Muscle layer of duodenum (tissue), 2 donors: ENCODE measurements around the gene PITPNM3.

Experiments
- H3K27ac ChIP-seq: one replicate; pipeline ENCODE4 v1.7.0; 2013; ENCODE audit warnings: mild to moderate bottlenecking, low read length
- H3K27me3 ChIP-seq: one replicate; pipeline ENCODE4 v1.7.0; 2013; ENCODE audit warnings: low read depth, mild to moderate bottlenecking, control low read depth, low read length
- H3K36me3 ChIP-seq, 2 donors: one replicate each; pipeline ENCODE4 v1.7.0; 2013; ENCODE audit warnings: low read length in 2 of 2, control low read depth in 1 of 2, mild to moderate bottlenecking in 1 of 2; ENCODE audit not compliant: insufficient read depth in 2 of 2, control insufficient read depth in 1 of 2
- H3K4me1 ChIP-seq, 2 donors: one replicate each; pipeline ENCODE4 v1.7.0; 2013; ENCODE audit warnings: low read length in 2 of 2, mild to moderate bottlenecking in 2 of 2, control low read depth in 1 of 2, moderate library complexity in 1 of 2; ENCODE audit not compliant: insufficient read depth in 2 of 2, control insufficient read depth in 1 of 2
- H3K4me3 ChIP-seq, 2 donors: one replicate each; pipeline ENCODE4 v1.7.0; 2013; ENCODE audit warnings: low read length in 2 of 2, low read depth in 1 of 2, mild to moderate bottlenecking in 1 of 2
- H3K9me3 ChIP-seq, 2 donors: one replicate each; pipeline ENCODE4 v1.7.0; 2013; ENCODE audit warnings: low read length in 2 of 2, control low read depth in 1 of 2, mild to moderate bottlenecking in 1 of 2; ENCODE audit not compliant: control insufficient read depth in 1 of 2
- donor health status: healthy.

The PITPNM3 gene

DNA sequence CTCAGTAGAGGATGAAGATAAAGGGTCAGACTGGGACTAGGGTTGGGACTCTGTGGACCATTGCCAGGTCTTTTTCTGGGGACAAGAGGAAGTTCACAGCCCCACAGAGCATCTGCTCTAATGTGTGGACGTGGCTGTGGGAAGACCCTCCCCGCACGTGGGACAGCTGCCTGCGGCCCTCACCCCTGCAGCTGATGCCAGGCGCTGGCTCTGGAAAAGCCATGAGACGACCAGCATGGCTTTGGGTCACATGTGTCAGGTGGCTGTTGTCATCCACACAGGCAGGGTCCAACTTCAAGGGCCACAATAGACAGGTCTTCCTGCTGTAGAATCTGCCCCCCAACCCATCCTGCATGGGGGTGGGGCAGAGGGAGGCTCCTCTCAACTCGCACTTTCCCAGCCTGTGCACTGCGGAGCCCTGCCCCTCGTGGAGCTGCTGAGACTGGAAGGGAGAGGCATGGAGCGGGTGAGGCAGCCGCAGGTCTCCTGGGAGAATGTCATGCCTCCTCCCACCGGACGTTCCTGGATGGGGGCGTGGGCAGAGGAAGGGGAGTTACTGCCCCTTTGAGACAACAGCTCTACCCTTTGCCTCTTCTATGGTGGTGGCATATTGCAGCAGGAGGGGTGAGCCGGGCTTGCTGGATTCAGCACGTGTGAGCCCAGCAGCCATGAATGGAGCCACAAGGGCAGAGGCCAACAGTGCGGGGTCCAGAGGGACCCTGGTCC lies 58.7 kb downstream of the PITPNM3 start:
- H3K27me3 ChIP-seq: peaks cover 6% of the 10 kb centered on the region
- H3K27ac ChIP-seq: no peak overlapping the region
- no peak overlapping the region for H3K4me3 ChIP-seq
- H3K4me1 ChIP-seq: peaks cover 0 to 26% of the 10 kb centered on the region in 2 donors
- H3K9me3 ChIP-seq: no peaks in the 10 kb centered on the region
- H3K36me3 ChIP-seq: peaks cover 0 to under 1% of the 10 kb centered on the region in 2 donors

- Histone ChIP-seq H3K36me3 (no peaks in the 10 kb centered on the region), H3K27me3 (peaks cover 6% of the 10 kb centered on the region), H3K9me3 (no peaks in the 10 kb centered on the region), H3K4me1 (peaks cover 0 to 26% of the 10 kb centered on the region in 2 donors), H3K4me3 (no peak overlapping the region), H3K27ac (no peak overlapping the region)
These were observed 59.5 kb downstream of the PITPNM3 start for GRCh38 chr17:6496640-6497441.

DNA sequence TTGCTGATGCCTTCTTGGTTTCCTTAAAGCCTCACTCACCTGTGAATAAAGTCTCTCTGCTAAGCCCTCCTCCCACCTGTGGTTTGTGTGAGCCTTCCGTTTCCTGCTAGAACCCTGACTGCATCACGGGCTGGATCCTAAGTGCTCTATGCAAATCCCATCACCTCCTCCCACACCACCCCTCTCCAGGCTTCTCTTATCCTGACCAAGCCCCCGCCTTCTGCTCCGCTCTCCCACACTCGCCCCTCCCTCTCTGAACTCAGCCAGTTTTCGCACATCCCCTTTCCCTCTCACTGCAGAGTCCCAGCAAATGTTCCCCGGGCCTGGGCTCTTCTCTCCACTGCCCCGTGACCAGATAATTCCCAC lies 60.3 kb downstream of the PITPNM3 start:
- no peak overlapping the region for H3K4me3 ChIP-seq
- peaks cover 6% of the 10 kb centered on the region for H3K27me3 ChIP-seq
- H3K36me3 ChIP-seq: no peaks in the 10 kb centered on the region
- H3K4me1 ChIP-seq: peaks cover 0 to 26% of the 10 kb centered on the region in 2 donors
- no peaks in the 10 kb centered on the region for H3K9me3 ChIP-seq
- no peak overlapping the region for H3K27ac ChIP-seq

DNA sequence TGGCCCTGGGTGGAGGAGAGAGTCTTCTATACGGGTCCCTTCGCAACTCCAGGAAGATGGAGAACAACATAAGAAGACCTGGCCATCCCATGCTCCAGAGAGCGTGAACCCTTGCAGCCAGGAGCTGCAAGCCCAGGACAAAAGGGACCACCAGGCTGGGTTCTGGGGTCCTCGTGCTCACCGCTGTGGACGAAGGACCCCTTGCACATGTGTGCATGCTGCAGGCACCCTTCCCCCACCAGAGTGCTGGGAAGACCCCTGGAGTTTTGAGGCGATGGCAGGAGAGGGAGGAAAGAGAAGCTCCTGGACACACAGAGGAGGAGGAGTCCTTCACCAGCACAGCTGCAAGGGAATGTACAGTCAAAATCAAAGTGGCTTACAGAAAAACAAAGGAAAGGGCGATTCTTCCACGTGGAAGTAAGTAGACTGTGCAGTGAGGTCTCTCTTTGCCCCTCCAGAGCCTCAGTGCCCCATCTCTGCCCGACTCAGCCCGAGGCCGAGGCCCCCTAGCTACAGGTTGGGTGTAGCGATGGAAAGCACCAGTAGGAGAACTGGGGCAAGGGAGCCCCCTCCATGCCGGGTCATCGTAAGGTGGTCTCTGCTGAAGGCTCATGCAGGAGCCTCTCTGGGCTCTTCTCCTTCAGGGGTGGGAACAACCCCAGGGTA lies 60.8 kb downstream of the PITPNM3 start:
- Histone ChIP-seq H3K4me3 (no peak overlapping the region), H3K27ac (no peak overlapping the region)

DNA sequence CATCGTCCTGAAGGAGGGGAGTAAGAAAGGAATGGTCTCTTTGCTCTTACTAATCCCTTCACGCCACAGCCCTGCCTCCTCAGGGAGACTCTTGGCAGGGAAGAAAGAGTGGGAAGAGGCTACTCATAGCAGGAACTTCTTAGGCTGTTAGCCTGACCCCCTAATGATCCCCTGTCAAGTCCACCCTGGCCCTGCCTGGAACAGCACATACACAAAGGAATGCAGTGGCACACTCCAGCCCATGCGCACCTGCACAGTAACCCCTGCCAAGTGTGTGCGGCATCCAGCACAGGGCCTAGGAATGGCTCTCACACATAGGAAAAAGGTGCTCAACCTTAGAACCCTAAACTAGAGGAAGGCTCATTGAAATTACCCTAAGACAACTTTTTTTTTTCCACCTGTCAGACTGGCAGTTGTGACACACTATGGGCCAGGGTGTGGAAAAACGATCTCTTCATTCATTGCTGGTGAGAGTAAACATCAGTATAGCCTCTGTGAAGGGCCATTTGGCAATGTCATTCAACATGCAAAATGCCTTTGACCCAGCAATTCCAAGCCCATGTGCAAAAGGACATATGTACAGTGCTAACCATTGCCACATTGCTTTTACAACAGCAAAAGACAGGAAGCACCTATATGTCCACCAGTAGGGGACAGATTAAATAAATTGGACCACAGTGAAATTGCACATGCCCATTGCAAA lies 62.0 kb downstream of the PITPNM3 start:
- no peaks in the 10 kb centered on the region for H3K9me3 ChIP-seq
- no peak overlapping the region for H3K4me3 ChIP-seq
- no peak overlapping the region for H3K27ac ChIP-seq
- H3K36me3 ChIP-seq: no peaks in the 10 kb centered on the region
- peaks cover 0 to 26% of the 10 kb centered on the region in 2 donors for H3K4me1 ChIP-seq
- H3K27me3 ChIP-seq: peaks cover 6% of the 10 kb centered on the region

More for the DNA sequence above, 60.8 kb downstream of the PITPNM3 start:
- no peaks in the 10 kb centered on the region for H3K36me3 ChIP-seq
- H3K4me1 ChIP-seq: peaks cover 0 to 26% of the 10 kb centered on the region in 2 donors
- no peaks in the 10 kb centered on the region for H3K9me3 ChIP-seq
- peaks cover 6% of the 10 kb centered on the region for H3K27me3 ChIP-seq

GRCh38 chr17:6492892-6493674 lies 63.3 kb downstream of the PITPNM3 start:
- Histone ChIP-seq H3K4me3 (no peak overlapping the region), H3K9me3 (no peaks in the 10 kb centered on the region), H3K36me3 (no peaks in the 10 kb centered on the region), H3K27ac (no peak overlapping the region), H3K27me3 (peaks cover 6% of the 10 kb centered on the region), H3K4me1 (peaks cover 0 to 26% of the 10 kb centered on the region in 2 donors)

- H3K27ac ChIP-seq: no peak overlapping the region
- no peak overlapping the region for H3K4me3 ChIP-seq
- peaks cover 0 to 14% of the 10 kb centered on the region in 2 donors for H3K4me1 ChIP-seq
- H3K27me3 ChIP-seq: no peaks in the 10 kb centered on the region
- no peaks in the 10 kb centered on the region for H3K9me3 ChIP-seq
- H3K36me3 ChIP-seq: no peaks in the 10 kb centered on the region
These were observed 65.2 kb downstream of the PITPNM3 start for GRCh38 chr17:6491071-6491700.

DNA sequence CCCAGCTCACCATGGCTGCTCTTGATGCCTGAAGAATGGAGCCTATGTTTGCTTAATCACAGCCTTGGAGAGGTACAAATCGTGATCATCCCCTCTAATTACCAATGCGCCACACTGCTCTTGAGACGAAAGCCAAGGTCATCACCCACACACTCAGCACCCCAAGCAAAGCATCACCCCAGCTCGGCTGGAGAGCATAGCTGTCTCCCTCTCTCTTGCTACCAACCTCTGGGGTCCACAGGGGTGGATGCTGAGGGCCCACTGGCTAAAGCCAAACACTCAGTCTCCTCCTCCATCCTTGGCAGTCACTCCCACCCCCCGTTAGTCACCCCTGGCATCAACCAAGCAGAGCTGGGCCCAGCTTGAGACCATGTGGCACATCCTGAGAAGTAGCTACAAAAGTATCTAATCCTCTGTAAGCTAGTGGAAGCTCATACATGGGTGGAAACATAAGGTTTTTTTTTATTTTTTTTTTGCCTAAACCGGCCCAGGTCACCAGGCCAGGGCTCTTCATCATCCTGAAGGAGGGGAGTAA lies 67.3 kb downstream of the PITPNM3 start:
- H3K27ac ChIP-seq: no peak overlapping the region
- peaks cover 0 to 9% of the 10 kb centered on the region in 2 donors for H3K4me1 ChIP-seq
- no peaks in the 10 kb centered on the region for H3K9me3 ChIP-seq
- no peaks in the 10 kb centered on the region for H3K36me3 ChIP-seq
- no peaks in the 10 kb centered on the region for H3K27me3 ChIP-seq
- no peak overlapping the region for H3K4me3 ChIP-seq

DNA sequence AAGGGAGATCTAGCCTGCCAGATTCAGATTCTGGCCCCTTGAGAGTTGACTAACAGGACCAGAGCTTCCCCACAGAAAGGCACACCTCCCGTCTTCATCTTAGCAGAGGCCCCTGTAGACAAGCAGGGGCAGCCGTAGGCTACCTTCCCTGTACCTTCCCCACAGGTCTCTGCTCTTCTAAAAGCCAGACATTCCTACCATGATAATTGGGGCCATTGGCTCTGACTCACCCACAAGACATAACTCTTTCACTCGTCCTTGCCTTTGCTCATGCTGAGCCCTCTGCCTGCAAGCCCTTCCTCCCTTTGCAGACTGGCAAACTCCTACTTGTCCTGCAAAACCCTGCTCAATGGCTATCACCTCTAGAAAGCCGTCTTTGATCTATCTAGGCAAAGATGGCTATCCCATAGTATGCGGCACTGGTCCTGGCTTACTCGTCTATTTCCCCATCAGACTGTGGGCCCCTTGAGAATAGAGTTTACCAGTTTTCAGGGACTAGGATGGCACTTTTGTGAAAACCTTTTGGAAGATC lies 68.3 kb downstream of the PITPNM3 start:
- H3K9me3 ChIP-seq: no peaks in the 10 kb centered on the region

More for the DNA sequence above, 68.3 kb downstream of the PITPNM3 start:
- Histone ChIP-seq H3K36me3 (peaks cover 0 to 4% of the 10 kb centered on the region in 2 donors), H3K27ac (no peak overlapping the region), H3K4me3 (no peak overlapping the region), H3K27me3 (no peaks in the 10 kb centered on the region), H3K4me1 (peaks cover 0 to 3% of the 10 kb centered on the region in 2 donors)
